NB4 (cell line): ENCODE results near the gene DNAJC27.

Experiments
- DNase-seq: peaks from one replicate; pipeline ENCODE4 v3.0.0; 2010; ENCODE audit warnings: low read depth
- H3K4me3 ChIP-seq: one replicate; pipeline ENCODE4 v1.5.1; 2011; ENCODE audit warnings: mild to moderate bottlenecking, low read depth, low read length, moderate library complexity
- MAX ChIP-seq: IDR thresholded peaks from 2 replicates; pipeline ENCODE4 v1.6.1; 2011; ENCODE audit warnings: low read depth, low read length
- MYC ChIP-seq: IDR thresholded peaks from 2 replicates; pipeline ENCODE4 v1.6.1; 2011; ENCODE audit warnings: low read depth, low read length
- POLR2A ChIP-seq: IDR thresholded peaks from 2 replicates; pipeline ENCODE4 v1.6.1; 2011; ENCODE audit warnings: mild to moderate bottlenecking; ENCODE audit not compliant: insufficient read length; ENCODE audit errors: extremely low read depth
- TF ChIP-seq, protein P1 (sequence below): IDR thresholded peaks from one replicate; pipeline ENCODE4 v1.5.1; 2012; ENCODE audit warnings: low read depth, low read length

DNAJC27 gene

GRCh38 chr2:24950102-24950501, 21.7 kb downstream of the DNAJC27 start:
- no peak for DNase-seq
- no peak overlapping the region for H3K4me3 ChIP-seq
- no peak for TF ChIP-seq MAX
- TF ChIP-seq, protein P1, sequence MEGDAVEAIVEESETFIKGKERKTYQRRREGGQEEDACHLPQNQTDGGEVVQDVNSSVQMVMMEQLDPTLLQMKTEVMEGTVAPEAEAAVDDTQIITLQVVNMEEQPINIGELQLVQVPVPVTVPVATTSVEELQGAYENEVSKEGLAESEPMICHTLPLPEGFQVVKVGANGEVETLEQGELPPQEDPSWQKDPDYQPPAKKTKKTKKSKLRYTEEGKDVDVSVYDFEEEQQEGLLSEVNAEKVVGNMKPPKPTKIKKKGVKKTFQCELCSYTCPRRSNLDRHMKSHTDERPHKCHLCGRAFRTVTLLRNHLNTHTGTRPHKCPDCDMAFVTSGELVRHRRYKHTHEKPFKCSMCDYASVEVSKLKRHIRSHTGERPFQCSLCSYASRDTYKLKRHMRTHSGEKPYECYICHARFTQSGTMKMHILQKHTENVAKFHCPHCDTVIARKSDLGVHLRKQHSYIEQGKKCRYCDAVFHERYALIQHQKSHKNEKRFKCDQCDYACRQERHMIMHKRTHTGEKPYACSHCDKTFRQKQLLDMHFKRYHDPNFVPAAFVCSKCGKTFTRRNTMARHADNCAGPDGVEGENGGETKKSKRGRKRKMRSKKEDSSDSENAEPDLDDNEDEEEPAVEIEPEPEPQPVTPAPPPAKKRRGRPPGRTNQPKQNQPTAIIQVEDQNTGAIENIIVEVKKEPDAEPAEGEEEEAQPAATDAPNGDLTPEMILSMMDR = no peak
- TF ChIP-seq MYC = no peak
- TF ChIP-seq POLR2A = no peak

GRCh38 chr2:24948506-24948905, 23.2 kb downstream of the DNAJC27 start:
- TF ChIP-seq POLR2A = no peak
- no peak for TF ChIP-seq MAX
- TF ChIP-seq MYC = no peak
- TF ChIP-seq, protein P1 = no peak
- DNase-seq = no peak
- no peak overlapping the region for H3K4me3 ChIP-seq

- no peak for DNase-seq
- no peak overlapping the region for H3K4me3 ChIP-seq
- TF ChIP-seq MYC (no peak), POLR2A (no peak)
- TF ChIP-seq, protein P1 = no peak
These were observed 24.1 kb downstream of the DNAJC27 start for GRCh38 chr2:24947561-24948157.

GRCh38 chr2:24945907-24946306, 25.8 kb downstream of the DNAJC27 start:
- no peak for TF ChIP-seq MYC
- TF ChIP-seq MAX = no peak
- no peak for TF ChIP-seq POLR2A
- TF ChIP-seq, protein P1 = no peak
- DNase-seq = no peak
- no peak overlapping the region for H3K4me3 ChIP-seq

DNA sequence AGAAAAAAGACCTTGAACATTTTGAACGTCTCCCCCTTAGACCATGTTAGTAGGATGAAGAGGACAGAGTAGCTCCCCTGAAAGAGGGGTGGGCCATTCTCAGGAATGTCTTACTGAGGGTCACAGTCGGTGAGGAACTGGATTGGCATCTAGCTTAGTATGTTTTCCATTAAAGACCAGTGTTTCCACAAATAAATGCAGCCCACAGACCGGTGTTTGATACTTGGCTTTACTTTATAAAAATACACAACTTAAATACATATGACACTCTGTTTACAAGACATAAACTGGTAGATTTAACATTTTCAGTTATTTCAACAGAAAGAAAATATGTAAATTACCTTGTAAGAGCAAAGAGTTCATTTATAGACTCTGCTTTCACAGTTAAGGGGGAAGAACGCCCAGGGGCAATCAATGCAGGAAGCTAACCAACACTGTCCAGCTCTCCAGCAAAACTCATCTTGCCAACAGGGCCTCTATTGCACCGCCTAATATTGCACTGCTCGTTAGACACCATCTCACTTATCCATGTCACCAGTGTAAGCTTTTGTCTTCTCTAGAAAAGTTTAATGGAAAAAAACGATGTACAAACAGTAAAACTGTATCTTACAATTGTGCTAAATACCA, 28.2 kb downstream of the DNAJC27 start:
- no peak for TF ChIP-seq POLR2A
- TF ChIP-seq MYC = no peak
- no peak for TF ChIP-seq MAX
- TF ChIP-seq, protein P1 = no peak
- H3K4me3 ChIP-seq = no peak overlapping the region
- no peak for DNase-seq

GRCh38 chr2:24939353-24939752, 32.4 kb downstream of the DNAJC27 start:
- no peak for DNase-seq
- TF ChIP-seq MYC = no peak
- no peak for TF ChIP-seq POLR2A
- no peak for TF ChIP-seq MAX
- TF ChIP-seq, protein P1 = no peak
- H3K4me3 ChIP-seq = no peak overlapping the region
